ENCODE data around the gene DUSP5. TPM values are rescaled to one million over a fixed set of nuclear protein-coding genes. Genes with fewer than 3 reads are reported as not detected.

DUSP5 gene
- total RNA-seq, 2 donors from 2014 or later = 6.9 to 33.1 TPM

- Histone ChIP-seq H3K27ac (no peak overlapping the region), H3K4me3 (no peak overlapping the region), H3K27me3 (replicated peaks; ENCODE audit: insufficient read depth) (no peaks in the 10 kb centered on the region), H3K4me1 (replicated peaks) (no peaks in the 10 kb centered on the region), H3K36me3 (no peaks in the 10 kb centered on the region), H3K9me3 (no peaks in the 10 kb centered on the region)
- DNase-seq (ENCODE audit: low spot score) = no peak
- 86% methylated on average over 9 of the region's 9 CpGs for WGBS
- intact Hi-C loops (cut with DNase I) = no loop called here
- no peak for TF ChIP-seq POLR2AphosphoS5 (IDR thresholded peaks at IDR 0.05)
- no peak for TF ChIP-seq POLR2A (IDR thresholded peaks at IDR 0.05)
- no peak for TF ChIP-seq CTCF (IDR thresholded peaks at IDR 0.05)
Measured at GRCh38 chr10:110508159-110508788, 10.6 kb downstream of the DUSP5 start.

- Histone ChIP-seq H3K4me1 (replicated peaks) (no peaks in the 10 kb centered on the region), H3K27ac (no peak overlapping the region), H3K4me3 (no peak overlapping the region), H3K36me3 (no peaks in the 10 kb centered on the region), H3K9me3 (no peaks in the 10 kb centered on the region), H3K27me3 (replicated peaks; ENCODE audit: insufficient read depth) (no peaks in the 10 kb centered on the region)
- DNase-seq (ENCODE audit: low spot score) = no peak
- WGBS = 64% methylated on average over 11 of the region's 11 CpGs
- intact Hi-C loops (cut with DNase I) = no loop called here
- TF ChIP-seq CTCF (IDR thresholded peaks at IDR 0.05) (no peak), POLR2AphosphoS5 (IDR thresholded peaks at IDR 0.05) (no peak), POLR2A (IDR thresholded peaks at IDR 0.05) (no peak)
Measured at GRCh38 chr10:110508806-110509544, 11.3 kb downstream of the DUSP5 start.

GRCh38 chr10:110509560-110509959, 11.9 kb downstream of the DUSP5 start:
- intact Hi-C loops (cut with DNase I) = no loop called here
- Histone ChIP-seq H3K27ac (no peak overlapping the region), H3K4me1 (replicated peaks) (no peaks in the 10 kb centered on the region), H3K9me3 (no peaks in the 10 kb centered on the region), H3K4me3 (no peak overlapping the region), H3K36me3 (no peaks in the 10 kb centered on the region), H3K27me3 (replicated peaks; ENCODE audit: insufficient read depth) (no peaks in the 10 kb centered on the region)
- no peak for TF ChIP-seq POLR2AphosphoS5 (IDR thresholded peaks at IDR 0.05)
- TF ChIP-seq CTCF (IDR thresholded peaks at IDR 0.05) = no peak
- TF ChIP-seq POLR2A (IDR thresholded peaks at IDR 0.05) = no peak
- no peak for DNase-seq (ENCODE audit: low spot score)
- 100% methylated on average over 2 of the region's 2 CpGs for WGBS

- DNase-seq (ENCODE audit: low spot score) = no peak
- H3K4me3 ChIP-seq = no peak overlapping the region
- H3K9me3 ChIP-seq = no peaks in the 10 kb centered on the region
- WGBS = 97% methylated on average over 9 of the region's 9 CpGs
- no peaks in the 10 kb centered on the region for H3K4me1 ChIP-seq (replicated peaks)
- no peaks in the 10 kb centered on the region for H3K36me3 ChIP-seq
- H3K27me3 ChIP-seq (replicated peaks; ENCODE audit: insufficient read depth) = no peaks in the 10 kb centered on the region
- intact Hi-C loops (cut with DNase I) = no loop called here
- TF ChIP-seq CTCF (IDR thresholded peaks at IDR 0.05) (no peak), POLR2A (IDR thresholded peaks at IDR 0.05) (no peak), POLR2AphosphoS5 (IDR thresholded peaks at IDR 0.05) (no peak)
- no peak overlapping the region for H3K27ac ChIP-seq
Measured at GRCh38 chr10:110510086-110510485, 12.4 kb downstream of the DUSP5 start.

- H3K4me1 ChIP-seq (replicated peaks) = no peaks in the 10 kb centered on the region
- no peak for DNase-seq (ENCODE audit: low spot score)
- no peaks in the 10 kb centered on the region for H3K9me3 ChIP-seq
- H3K27me3 ChIP-seq (replicated peaks; ENCODE audit: insufficient read depth) = no peaks in the 10 kb centered on the region
- TF ChIP-seq CTCF (IDR thresholded peaks at IDR 0.05) = no peak
- no peak for TF ChIP-seq POLR2A (IDR thresholded peaks at IDR 0.05)
- no peak for TF ChIP-seq POLR2AphosphoS5 (IDR thresholded peaks at IDR 0.05)
- intact Hi-C loops (cut with DNase I) = no loop called here
- no peaks in the 10 kb centered on the region for H3K36me3 ChIP-seq
- H3K27ac ChIP-seq = no peak overlapping the region
- H3K4me3 ChIP-seq = no peak overlapping the region
- WGBS = 86% methylated on average over 3 of the region's 3 CpGs
Measured at GRCh38 chr10:110510730-110511129, 13.0 kb downstream of the DUSP5 start.
